NCI-H82 (cell line): ENCODE data around the gene CASTOR2.
"Not testable (repeated sequence)": the region's sequence is repeated elsewhere in the genome, so short reads cannot be mapped to it uniquely, and the experiment has no call there.

ENCODE experiments used
- DNase-seq: peaks from one replicate; lab custom pipeline; 2025; lab: John Stamatoyannopoulos, UW

The CASTOR2 gene

DNA sequence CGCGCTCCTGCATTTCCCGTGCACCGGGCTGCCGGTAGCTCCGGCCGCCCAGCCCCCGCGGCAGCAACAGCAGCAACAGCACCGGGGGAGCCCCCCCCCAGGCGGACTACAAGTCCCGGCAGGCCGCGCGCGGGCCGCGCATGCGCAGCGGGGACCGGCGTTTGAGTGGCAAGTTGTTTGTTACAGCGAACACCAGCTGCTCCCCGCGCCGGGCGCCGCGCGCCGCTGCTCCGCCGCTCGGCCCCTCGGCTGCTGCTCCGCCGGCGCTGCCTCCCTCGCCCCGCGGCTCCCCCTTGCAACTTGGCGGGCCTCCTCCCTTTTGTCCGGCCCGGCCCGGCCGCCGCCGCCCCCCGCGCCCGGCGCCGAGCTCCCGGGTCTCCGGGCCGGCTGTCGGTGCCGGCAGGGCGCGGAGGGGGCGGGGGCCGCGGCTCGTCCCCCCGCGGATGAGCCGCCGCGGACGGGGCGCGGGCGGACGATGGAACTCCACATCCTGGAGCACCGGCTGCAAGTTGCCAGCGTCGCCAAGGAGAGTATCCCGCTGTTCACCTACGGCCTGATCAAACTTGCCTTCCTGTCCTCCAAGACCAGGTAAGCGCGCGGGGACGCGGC is at the start of gene CASTOR2:
CASTOR2 (plus strand) TSS at position 195 of the 609 bp plus-strand sequence; CDS start at position 476, 281 bp downstream.
- peak; percentile 69 for DNase-seq

GRCh38 chr7:74922321-74922890 is 42.1 kb upstream of the CASTOR2 start:
- DNase-seq: not testable (repeated sequence)

DNA sequence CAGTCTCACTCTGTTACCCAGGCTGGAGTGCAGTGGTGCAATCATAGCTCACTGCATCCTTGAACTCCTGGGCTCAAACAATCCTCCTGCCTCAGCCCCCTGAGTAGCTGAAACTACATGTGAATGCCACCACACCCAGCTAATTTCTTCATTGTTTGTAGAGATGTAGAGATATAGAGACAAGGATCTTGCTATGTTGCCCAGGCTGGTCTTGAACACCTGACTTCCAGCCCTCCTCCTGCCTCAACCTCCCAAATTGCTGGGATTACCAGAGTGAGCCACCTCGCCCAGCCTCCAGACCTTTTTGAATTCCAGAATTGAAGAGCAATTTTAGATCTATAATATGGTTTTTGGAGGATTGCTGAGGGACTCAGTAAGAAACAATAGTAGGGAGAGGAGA is 40.9 kb upstream of the CASTOR2 start:
- DNase-seq: not testable (repeated sequence)

- not testable (repeated sequence) for DNase-seq
These were observed 37.5 kb upstream of the CASTOR2 start for GRCh38 chr7:74926968-74927367.

GRCh38 chr7:74931563-74932328 is 32.8 kb upstream of the CASTOR2 start:
- DNase-seq: not testable (repeated sequence)

- not testable (repeated sequence) for DNase-seq
These were observed 25.1 kb upstream of the CASTOR2 start for GRCh38 chr7:74939429-74939828.

DNA sequence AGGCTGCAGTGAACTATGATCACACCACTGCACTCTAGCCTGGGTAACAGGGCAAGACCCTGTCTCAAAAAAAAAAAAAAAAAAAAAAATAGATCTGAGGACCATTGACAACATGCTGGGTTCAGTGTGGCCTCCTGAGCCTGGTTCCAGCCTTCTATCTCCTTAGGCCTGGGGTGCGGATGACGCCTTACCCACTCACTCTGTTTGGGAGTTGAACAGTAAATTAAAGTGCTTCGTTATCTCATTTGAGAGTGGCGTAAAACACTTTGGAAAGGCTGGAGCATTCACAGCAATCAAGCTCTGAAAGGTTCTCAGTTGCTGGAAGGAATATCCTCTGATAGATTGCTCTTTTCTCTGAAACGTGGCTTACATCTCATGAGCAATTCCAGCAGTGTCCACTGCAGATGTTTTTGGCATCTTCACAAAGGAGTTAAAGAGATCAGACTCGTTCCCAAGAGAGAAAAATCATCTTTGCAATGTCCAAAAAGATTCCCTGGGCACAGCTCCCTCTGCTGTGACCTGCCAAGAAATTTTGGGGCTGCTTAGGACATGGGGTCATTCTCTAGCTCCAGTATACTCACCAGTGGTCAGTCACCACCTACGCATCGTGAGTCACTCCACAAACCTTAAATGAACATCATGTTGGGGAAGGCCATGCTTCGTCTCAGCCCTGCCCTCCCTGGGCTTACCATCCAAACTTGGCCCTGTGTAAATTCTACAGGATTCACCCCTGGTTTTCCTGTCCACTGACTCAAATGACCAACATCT is 23.0 kb upstream of the CASTOR2 start:
- not testable (repeated sequence) for DNase-seq

- not testable (repeated sequence) for DNase-seq
These were observed 20.6 kb upstream of the CASTOR2 start for GRCh38 chr7:74943923-74944322.

DNA sequence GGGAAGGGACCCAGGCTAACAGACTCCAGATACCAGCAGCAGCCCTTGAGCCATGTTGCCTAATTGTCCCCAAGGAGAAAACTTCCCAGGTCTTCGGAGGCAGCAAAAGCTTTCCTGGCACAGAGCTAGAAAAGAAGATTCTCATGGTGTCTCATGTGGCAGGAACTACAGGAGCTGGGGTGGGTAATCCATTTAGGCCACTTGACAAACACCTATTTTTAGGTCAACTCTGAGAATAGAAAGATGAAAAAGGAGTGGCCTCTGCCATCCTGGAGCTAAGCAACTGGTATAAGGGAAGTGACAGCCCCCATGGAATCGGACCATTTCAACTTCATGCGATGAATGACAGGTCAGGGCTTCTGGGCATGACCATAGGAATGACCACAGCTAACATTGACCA is 16.8 kb upstream of the CASTOR2 start:
- DNase-seq: not testable (repeated sequence)

GRCh38 chr7:74953774-74954173 is 10.7 kb upstream of the CASTOR2 start:
- not testable (repeated sequence) for DNase-seq

- not testable (repeated sequence) for DNase-seq
These were observed 6.2 kb upstream of the CASTOR2 start for GRCh38 chr7:74958328-74958727.

DNA sequence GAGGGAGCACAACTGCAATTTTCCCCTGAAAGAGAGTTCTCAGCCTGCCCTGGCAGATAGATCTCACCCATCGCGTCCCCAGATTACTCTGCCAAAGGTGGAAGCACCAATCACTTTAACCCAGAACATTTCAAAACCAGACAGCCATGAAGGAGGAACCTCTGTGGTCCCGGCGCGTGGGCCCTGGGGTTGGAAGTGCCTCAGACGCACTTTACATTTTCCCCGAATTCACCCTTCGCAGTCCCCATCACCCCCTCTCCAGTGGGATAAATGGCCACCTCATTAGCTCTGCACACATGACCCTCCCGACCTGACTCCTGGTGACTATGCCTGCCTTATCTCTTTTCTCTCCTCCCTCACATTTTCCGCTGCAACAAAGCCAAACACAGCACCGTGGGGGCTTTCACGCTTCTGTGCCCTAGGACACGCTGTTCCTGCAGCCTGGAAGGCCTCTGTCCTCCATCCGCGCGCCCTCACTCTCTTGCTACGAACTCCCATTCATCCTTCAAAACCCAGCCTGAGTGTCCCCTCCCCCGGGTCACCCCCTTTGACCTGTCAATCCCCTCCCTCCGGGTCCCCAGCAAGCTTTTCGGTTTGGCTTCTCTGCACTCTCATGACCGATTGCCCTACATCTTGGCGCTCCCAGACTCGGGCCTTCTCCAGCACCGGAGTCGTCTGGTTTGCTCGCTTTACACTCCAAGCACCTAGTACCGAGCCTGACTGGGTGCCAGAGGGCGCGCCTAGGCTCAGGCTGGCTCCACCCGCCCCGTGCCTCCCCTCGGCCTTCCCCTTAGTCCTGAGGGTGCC is 598 bp upstream of the CASTOR2 start:
- DNase-seq: not testable (repeated sequence)

DNA sequence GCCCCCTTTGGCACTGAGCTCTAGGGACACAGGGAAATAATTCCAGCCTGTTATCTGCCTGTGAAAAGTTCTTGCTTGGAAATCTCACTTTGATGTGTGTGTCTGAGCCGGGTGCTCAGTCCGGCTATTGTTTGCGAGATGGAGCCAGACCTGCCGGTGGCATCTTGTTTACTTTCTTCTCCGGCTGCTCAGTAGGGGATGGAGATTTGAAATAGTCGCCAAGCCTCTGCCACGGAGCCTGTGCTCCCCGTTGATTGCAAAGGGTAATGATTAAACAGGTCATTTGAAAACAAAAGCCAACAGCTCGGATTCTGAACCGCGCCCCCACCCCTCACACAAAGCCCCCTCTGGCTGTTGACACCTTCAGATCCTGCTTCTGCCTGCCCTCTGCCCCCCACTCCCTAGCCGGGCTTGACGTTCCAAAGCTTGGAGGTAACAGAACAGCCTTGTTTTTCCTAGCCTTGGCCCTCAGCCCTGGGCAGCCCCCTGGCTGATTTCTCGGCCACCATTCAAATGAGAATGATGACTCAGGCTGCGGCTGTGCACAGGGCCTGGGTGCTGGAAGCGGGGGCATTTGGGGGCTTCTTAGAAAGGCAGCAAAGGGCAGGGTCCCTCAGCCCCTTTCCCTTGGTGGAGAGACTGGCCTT is 1.8 kb downstream of the CASTOR2 start:
- DNase-seq: not testable (repeated sequence)

DNA sequence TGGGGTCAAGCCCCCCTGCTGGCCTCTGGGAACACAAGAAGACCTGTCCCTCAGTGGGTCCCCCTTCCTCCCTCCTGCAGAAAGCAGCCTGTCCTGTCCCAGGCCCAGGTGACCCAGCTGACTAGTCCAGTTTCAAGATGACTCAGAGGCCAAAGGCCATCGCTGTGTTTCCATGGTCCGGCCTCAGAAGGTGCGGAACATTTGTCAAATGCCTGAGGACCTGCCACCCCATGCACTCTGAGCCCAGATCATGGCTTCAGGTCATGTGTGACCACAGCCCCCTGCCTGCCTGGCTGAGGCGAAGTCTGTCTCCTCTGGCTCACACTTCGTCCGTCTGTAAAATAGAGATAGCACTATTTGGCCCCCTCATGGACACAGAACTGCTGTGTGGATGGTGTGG is 2.4 kb downstream of the CASTOR2 start:
- not testable (repeated sequence) for DNase-seq

- DNase-seq: not testable (repeated sequence)
These were observed 6.9 kb downstream of the CASTOR2 start for GRCh38 chr7:74971431-74971830.

- DNase-seq: not testable (repeated sequence)
These were observed 7.9 kb downstream of the CASTOR2 start for GRCh38 chr7:74972377-74972776.

DNA sequence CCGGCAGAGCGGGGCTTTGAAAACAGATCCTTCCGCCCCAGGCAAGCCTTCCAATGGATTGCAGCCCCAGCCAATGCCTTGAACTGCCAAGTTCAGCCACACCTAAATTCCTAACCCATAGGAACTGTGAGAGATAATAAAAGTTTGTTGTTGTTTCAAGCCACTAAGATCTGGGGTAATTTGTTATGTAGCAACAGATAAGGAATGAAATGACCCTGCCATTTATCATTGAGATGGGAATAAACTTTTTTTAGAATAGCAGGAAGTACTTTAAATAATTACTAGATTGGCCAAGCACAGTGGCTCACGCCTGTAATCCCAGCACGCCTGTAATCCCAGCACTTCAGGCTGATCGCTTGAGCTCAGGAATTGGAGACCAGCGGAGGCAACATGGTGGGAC is 11.5 kb downstream of the CASTOR2 start:
- DNase-seq: not testable (repeated sequence)

- not testable (repeated sequence) for DNase-seq
These were observed 13.0 kb downstream of the CASTOR2 start for GRCh38 chr7:74977523-74977922.

DNA sequence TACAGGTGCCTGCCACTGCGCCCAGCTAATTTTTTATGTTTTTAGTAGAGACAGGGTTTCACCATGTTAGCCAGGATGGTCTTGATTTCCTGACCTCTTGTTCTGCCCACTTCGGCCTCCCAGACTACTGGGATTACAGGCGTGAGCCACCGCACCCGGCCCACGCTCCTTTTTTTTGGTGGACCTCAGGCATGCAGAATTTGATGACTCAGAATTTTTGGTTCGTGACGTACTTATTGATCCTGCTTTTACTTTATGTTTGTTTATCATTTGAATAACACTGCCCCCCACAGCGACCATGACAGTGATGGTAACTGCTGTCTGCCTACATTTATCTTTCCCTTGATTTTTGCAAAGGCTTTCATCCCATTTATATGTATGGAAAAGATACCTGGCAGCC is 23.9 kb downstream of the CASTOR2 start:
- not testable (repeated sequence) for DNase-seq

- no peak for DNase-seq
These were observed 28.6 kb downstream of the CASTOR2 start for GRCh38 chr7:74993121-74993520.
